GOT3 (cell line): ENCODE results near the gene ABL2.
"Not testable (repeated sequence)": the region's sequence is repeated elsewhere in the genome, so short reads cannot be mapped to it uniquely, and the experiment has no call there.

Experiments used
- DNase-seq: peaks from one replicate; lab custom pipeline; 2025; ENCODE audit warnings: mixed read lengths; lab: John Stamatoyannopoulos, UW

Gene ABL2

DNA sequence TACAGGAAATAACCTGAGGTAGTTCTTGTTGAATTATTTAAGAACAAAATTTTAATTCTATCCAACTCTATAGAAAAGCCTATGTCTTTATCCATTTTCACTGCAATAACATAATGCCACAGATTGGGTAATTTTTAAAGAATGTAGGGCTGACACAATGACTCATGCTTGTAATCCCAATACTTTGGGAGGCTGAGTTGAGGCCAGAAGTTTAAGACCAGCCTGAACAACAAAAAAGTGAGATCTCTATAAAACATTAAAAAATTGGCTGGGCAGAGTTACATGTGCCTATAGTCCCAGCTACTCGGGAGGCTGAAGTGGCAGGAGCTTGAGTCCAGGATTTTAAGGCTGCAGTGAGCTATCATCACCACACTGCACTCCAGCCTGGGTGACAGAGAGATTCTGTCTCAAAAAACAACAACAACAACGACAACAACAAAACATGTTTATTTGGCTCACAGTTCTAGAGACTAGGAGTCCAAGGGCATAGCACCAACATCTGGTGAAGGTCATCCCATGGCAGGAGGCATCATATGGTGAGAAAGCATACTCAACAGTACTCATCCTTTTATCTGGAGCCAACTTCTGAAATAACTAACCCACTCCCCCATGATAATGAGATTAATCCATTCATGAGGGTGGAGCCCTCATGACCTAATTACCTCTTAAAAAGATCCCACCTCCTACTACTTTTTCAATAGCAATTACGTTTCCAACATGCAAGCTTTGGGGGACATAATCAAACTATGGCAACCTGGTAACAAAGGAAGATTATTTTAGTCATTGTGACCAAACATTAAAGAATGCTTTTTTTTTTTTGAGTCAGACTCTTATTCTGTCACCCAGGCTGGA is 59.6 kb downstream of the ABL2 start:
- DNase-seq: no peak

DNA sequence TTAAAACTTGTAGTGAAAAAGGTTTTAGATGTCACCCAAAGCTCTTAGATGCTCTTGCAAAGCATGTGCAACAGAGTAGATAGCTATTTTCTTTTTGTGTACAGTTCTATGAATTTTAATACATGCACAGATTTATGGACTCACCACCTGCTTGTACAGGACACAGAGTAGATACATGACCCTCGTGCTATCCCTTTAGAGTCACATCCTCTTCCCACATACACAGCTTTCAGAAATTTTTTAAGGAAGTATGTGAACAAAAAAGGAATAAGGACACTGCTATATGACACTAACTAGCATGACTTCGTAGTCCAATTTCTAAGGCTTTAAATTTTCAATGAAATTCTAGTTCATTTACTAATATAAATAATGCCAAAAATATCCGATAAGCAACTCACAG is 60.9 kb downstream of the ABL2 start:
- DNase-seq: no peak

GRCh38 chr1:179167955-179168354 is 61.5 kb downstream of the ABL2 start:
- DNase-seq: no peak

DNA sequence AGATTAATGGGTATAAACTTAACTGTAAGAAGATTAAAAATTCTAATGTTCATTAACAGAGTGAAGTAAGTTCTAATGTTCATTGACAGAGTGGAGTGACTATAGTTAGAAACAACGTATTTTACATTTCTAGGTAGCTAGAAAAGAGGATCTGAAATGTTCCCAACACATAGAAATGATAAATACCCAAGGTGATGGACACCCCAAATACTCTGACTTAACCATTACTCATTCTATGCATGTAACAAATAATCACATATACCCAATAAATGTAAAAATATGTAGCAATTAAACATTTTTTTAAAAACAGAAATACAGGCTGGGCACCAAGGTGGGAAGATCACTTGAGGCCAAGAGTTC is 62.1 kb downstream of the ABL2 start:
- DNase-seq: no peak

DNA sequence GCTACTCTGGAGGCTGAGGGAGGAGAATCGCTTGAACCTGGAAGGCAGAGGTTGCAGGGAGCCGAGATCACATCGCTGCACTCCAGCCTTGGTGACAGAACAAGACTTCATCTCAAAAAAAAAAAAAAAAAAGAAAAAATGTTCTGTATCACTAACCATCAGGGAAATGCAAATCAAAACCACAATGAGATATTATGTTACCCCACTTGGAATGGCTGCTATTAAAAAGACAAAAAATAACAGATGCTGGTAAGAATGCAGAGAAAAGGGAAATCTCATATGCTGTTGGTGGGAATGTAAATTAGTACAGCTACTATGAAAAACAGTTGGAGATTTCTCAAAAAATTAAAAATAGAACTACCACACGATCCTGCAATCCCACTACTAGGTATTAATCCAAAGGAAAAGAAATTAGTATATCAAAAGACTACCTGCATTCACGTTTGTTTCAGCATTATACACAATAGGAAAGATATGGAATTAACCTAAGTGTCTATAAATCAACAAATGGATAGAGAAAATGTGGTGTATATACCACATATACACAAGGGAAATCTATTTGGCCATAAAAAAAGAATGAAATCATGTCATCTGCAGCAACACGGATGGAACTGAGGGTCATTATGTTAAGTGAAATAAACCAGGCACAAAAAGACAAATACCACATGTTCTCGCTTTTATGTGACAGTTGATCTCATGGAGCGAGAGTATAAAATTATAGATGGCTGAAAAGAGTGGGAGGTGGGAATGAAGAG is 62.6 kb downstream of the ABL2 start:
- DNase-seq: no peak

DNA sequence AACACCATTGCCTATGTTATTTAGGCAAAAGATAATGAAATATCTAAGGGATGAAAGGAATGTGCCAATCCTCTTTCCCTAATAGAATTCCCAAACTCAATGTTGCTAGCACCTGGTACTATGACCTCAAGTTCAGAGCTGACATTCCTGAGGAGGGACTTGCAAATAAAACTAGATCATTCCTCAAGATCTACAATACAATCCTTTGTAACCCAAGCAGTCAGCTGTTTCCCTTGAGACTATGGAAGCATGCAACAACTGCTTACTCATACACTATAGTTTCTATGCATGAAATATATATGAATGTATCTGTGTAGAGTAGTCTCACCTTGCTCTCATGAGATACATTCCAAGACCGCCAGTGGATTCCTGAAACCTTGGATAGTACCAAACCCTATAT is 65.0 kb downstream of the ABL2 start:
- no peak for DNase-seq

DNA sequence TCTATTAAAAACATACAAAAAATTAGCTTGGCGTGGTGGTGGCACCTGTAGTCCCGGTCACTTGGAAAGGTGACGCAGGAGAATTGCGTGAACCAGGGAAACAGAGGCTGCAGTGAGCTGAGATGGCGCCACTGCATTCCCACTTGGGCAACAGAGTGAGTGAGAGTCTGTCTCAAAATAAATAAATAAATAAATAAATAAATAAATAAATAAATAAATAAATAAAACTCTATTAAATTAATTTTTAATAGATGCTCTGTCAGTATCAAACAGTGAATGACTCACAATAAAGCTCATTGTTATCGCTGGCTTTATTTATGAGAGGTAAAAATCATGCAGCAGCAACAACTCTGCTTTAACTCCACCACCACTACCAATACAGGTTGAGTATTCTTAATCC is 72.8 kb downstream of the ABL2 start:
- no peak for DNase-seq

GRCh38 chr1:179156026-179156425 is 73.5 kb downstream of the ABL2 start:
- DNase-seq: no peak

GRCh38 chr1:179155615-179156014 is 73.9 kb downstream of the ABL2 start:
- DNase-seq: no peak

DNA sequence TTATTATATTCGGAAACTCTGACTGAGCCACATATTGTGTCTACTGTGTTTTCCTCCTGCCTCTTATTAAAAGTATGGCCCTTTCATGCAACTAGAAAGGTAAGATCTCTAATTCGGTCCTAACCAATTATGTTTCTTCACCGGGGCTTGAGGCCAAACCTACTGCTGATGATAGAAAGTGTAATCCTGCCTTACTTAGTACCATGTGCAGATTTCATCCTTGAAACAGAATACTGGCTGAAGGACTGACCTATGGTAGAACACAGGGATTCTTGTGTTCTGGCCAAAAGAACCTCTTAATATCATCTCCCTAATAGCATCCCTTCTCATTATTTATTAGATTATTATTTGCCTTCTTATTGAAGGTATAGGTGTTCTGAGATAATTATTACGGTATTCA is 75.0 kb downstream of the ABL2 start:
- no peak for DNase-seq

DNA sequence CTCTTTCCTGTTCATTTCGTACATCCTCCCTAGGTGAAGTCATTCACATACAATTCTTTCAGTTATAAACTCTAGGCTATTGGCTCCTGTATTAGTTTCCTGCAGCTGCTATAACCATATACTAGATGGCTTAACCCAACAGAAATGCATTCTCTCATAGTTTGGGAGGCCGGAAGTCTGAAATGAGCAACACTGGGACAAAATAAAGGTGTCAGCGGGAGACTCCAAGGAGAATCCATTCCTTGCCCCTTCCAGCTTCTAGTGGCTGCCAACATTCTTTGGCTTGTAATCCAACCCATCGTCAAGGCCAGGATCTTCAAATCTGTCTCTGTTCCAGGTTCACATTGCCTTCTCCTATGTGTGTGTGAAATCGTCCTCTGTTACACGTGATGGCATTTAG is 76.3 kb downstream of the ABL2 start:
- DNase-seq: no peak

GRCh38 chr1:179151908-179152682 is 77.4 kb downstream of the ABL2 start:
- no peak for DNase-seq

GRCh38 chr1:179146911-179147310 is 82.6 kb downstream of the ABL2 start:
- no peak for DNase-seq

DNA sequence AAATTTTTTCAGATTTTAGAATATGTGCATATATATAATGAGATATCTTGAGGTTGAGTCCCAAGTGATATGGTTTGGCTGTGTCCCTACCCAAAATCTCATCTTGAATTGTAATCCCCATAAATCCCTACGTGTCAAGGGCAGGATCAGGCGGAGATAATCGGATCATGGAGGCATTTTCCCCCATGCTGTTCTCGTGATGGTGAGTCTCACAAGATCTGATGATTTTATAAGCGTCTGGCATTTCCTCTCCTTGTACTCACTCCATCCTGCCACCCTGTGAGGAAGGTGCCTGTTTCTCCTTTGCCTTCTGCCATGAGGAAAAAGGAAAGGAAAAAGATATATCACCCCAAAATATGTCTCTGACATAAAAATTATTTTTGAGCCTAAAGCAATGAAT is 83.0 kb downstream of the ABL2 start:
- no peak for DNase-seq

- DNase-seq: no peak
These were observed 84.0 kb downstream of the ABL2 start for GRCh38 chr1:179145521-179145920.

- no peak for DNase-seq
These were observed 84.9 kb downstream of the ABL2 start for GRCh38 chr1:179144626-179145025.

GRCh38 chr1:179143322-179143721 is 86.2 kb downstream of the ABL2 start:
- no peak for DNase-seq

- peak; percentile 31 for DNase-seq
These were observed 86.6 kb downstream of the ABL2 start for GRCh38 chr1:179142889-179143299.

GRCh38 chr1:179141592-179142251 is 87.8 kb downstream of the ABL2 start:
- no peak for DNase-seq

DNA sequence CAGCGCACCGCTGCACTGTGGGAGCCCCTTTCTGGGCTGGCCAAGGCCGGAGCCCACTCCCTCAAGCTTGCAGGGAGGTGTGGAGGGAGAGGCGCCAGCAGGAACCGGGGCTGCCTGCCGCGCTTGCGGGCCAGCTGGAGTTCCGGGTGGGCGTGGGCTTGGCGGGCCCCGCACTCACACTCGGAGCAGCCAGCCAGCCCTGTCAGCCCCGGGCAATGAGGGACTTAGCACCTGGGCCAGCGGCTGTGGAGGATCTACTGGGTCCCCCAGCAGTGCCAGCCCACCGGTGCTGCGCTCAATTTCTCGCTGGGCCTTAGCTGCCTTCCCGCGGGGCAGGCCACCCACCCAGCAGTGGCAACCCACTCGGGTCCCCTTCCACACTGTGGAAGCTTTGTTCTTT is 90.7 kb downstream of the ABL2 start:
- DNase-seq: not testable (repeated sequence)

- no peak for DNase-seq
These were observed 91.7 kb downstream of the ABL2 start for GRCh38 chr1:179137617-179138255.

- DNase-seq: not testable (repeated sequence)
These were observed 93.8 kb downstream of the ABL2 start for GRCh38 chr1:179135707-179136106.
